HCT116 (cell line): Measurements from ENCODE around the gene MTUS2. TPM values are rescaled to one million over a fixed set of nuclear protein-coding genes. Genes with fewer than 3 reads are reported as not detected.
A peak's percentile ranks its signal among the peaks of the same experiment; 100 is the strongest.

Experiments used
- ATAC-seq: fragments of 200-7000 bp; cut with Tn5 transposase; 2 replicates; pipeline ENCODE4 v1.9.1; 2020; ENCODE audit warnings: mild to moderate bottlenecking, moderate library complexity
- BruUV-seq: library from RNA; stranded (reverse); fragments of 400-500 nt; replicated peaks from 2 replicates; lab custom pipeline; 2021; lab: Mats Ljungman, UMichigan
- CTCF ChIA-PET: fragments of 300-600 bp; sonication (Branson Sonifier 250); formaldehyde crosslinking; loops from one replicate; lab custom pipeline; 2021; ENCODE audit warnings: antibody characterized with exemption; lab: Charles Lee
- POLR2A ChIA-PET: fragments of 300-600, 350-600 bp; sonication (Branson Sonifier 250); formaldehyde crosslinking; loops from one replicate; lab custom pipeline; 2021; ENCODE audit warnings: antibody characterized with exemption; lab: Charles Lee
- RAD21 ChIA-PET, 2 experiments: fragments of 300-600 bp; sonication (Branson Sonifier 250); formaldehyde crosslinking; loops; one replicate each; lab custom pipeline; 2023; ENCODE audit warnings: low total read pairs in 2 of 2; ENCODE audit not compliant: uncharacterized antibody in 2 of 2, unreplicated experiment in 2 of 2, low non-redundant PET in 1 of 2; lab: Charles Lee
- DNase-seq: peaks from one replicate; pipeline ENCODE4 v3.0.0-alpha.2; 2010; ENCODE audit warnings: low read depth, low spot score
- H2AFZ ChIP-seq: fragments of 200-600 bp; shearing (Covaris generic), sonication (generic); 2 replicates; pipeline ENCODE4 v1.6.1; 2017; ENCODE audit warnings: low read depth, mixed run types, mixed read lengths, antibody characterized with exemption, low read length; ENCODE audit not compliant: poor library complexity, severe bottlenecking
- H3K27ac ChIP-seq: 2 replicates; pipeline ENCODE4 v1.5.1; 2012; ENCODE audit warnings: low read depth, low read length
- H3K27me3 ChIP-seq: fragments of 200-600 bp; sonication (generic); 2 replicates; pipeline ENCODE4 v1.6.1; 2016; ENCODE audit warnings: mixed run types, low read length, mixed read lengths; ENCODE audit not compliant: insufficient read depth
- H3K36me3 ChIP-seq, 2 experiments: fragments of 200-500 bp in 1 of 2; fragments of 200-600 bp in 1 of 2; sonication (Bioruptor generic) in 1 of 2; sonication (generic) in 1 of 2; 2 replicates each; pipeline versions ENCODE4 v1.5.1 to v1.6.1; 2014 to 2016; ENCODE audit warnings: low read length in 2 of 2, inconsistent platforms in 1 of 2, mixed read lengths in 1 of 2, mixed run types in 1 of 2; ENCODE audit not compliant: insufficient read depth in 2 of 2, control insufficient read depth in 1 of 2
- H3K4me1 ChIP-seq, 2 experiments: fragments of 200-600 bp in 1 of 2; sonication (generic) in 1 of 2; 2 replicates each; pipeline versions ENCODE4 v1.5.1 to v1.6.1; 2012 to 2017; ENCODE audit warnings: low read length in 2 of 2, inconsistent platforms in 1 of 2, mild to moderate bottlenecking in 1 of 2, mixed read lengths in 1 of 2, mixed run types in 1 of 2, moderate library complexity in 1 of 2; ENCODE audit not compliant: insufficient read depth in 2 of 2, control insufficient read depth in 1 of 2
- H3K4me2 ChIP-seq: fragments of 200-600 bp; sonication (generic); 2 replicates; pipeline ENCODE4 v1.6.1; 2017; ENCODE audit warnings: mixed run types, low read length, mixed read lengths
- H3K4me3 ChIP-seq, 2 experiments: fragments of 200-600 bp in 1 of 2; sonication (generic) in 1 of 2; replicated peaks in 1 of 2; 2 replicates each; pipeline ENCODE4 v1.5.1; 2011 to 2016; ENCODE audit warnings: low read length in 2 of 2, control low read depth in 1 of 2, low read depth in 1 of 2, mild to moderate bottlenecking in 1 of 2, mixed read lengths in 1 of 2, mixed run types in 1 of 2
- H3K79me2 ChIP-seq: fragments of 200-600 bp; sonication (generic); 2 replicates; pipeline ENCODE4 v1.6.1; 2017; ENCODE audit warnings: mild to moderate bottlenecking, mixed run types, low read length, moderate library complexity, mixed read lengths; ENCODE audit not compliant: insufficient read depth
- H3K9ac ChIP-seq: fragments of 200-600 bp; sonication (generic); 2 replicates; pipeline ENCODE4 v1.6.1; 2016; ENCODE audit warnings: low read length, mixed read lengths
- H3K9me2 ChIP-seq: fragments of 200-600 bp; sonication (generic), shearing (Covaris generic); 2 replicates; pipeline ENCODE4 v1.6.1; 2017; ENCODE audit warnings: mixed run types, mild to moderate bottlenecking, moderate library complexity; ENCODE audit not compliant: insufficient read depth
- H3K9me3 ChIP-seq, 2 experiments: fragments of 200-500 bp in 1 of 2; fragments of 200-600 bp in 1 of 2; sonication (Bioruptor generic) in 1 of 2; sonication (generic) in 1 of 2; 2 replicates each; pipeline ENCODE4 v1.6.1; 2014 to 2017; ENCODE audit warnings: low read length in 2 of 2, mixed read lengths in 2 of 2, inconsistent platforms in 1 of 2, low read depth in 1 of 2, mild to moderate bottlenecking in 1 of 2, mixed run types in 1 of 2, moderate library complexity in 1 of 2; ENCODE audit not compliant: control insufficient read depth in 1 of 2, insufficient read depth in 1 of 2
- H4K20me1 ChIP-seq: fragments of 200-600 bp; sonication (generic), shearing (Covaris generic); 2 replicates; pipeline ENCODE4 v1.6.1; 2017; ENCODE audit warnings: mixed run types, mild to moderate bottlenecking, moderate library complexity; ENCODE audit not compliant: insufficient read depth
- ATF3 ChIP-seq: IDR thresholded peaks from 2 replicates; pipeline ENCODE4 v1.6.1; 2012
- CBX3 ChIP-seq: IDR thresholded peaks from 2 replicates; pipeline ENCODE4 v1.6.1; 2012; ENCODE audit warnings: low read depth
- CTCF ChIP-seq, 3 experiments: fragments of 200-600 bp in 1 of 3; sonication (generic) in 1 of 3; IDR thresholded peaks in 2 of 3; conservative IDR thresholded peaks in 1 of 3; 2 replicates each; pipeline ENCODE4 v1.5.1; 2012 to 2017; ENCODE audit warnings: low read depth in 2 of 3, low read length in 2 of 3, antibody characterized with exemption in 1 of 3, borderline replicate concordance in 1 of 3, control low read depth in 1 of 3, mild to moderate bottlenecking in 1 of 3, mixed read lengths in 1 of 3, mixed run types in 1 of 3, moderate library complexity in 1 of 3; ENCODE audit not compliant: insufficient read depth in 1 of 3
- EZH2 ChIP-seq: fragments of 200-600 bp; sonication (generic); IDR thresholded peaks from 2 replicates; pipeline ENCODE4 v1.6.1; 2017; ENCODE audit warnings: antibody characterized with exemption, mixed run types
- FOSL1 ChIP-seq: IDR thresholded peaks from 2 replicates; pipeline ENCODE4 v1.6.1; 2012; ENCODE audit warnings: low read depth
- JUND ChIP-seq: IDR thresholded peaks from 2 replicates; pipeline ENCODE4 v1.6.1; 2012
- MAX ChIP-seq: IDR thresholded peaks from 2 replicates; pipeline ENCODE4 v1.6.1; 2012
- POLR2A ChIP-seq: IDR thresholded peaks from 2 replicates; pipeline ENCODE4 v1.7.0; 2011; ENCODE audit warnings: borderline replicate concordance; ENCODE audit not compliant: insufficient read depth, insufficient read length; ENCODE audit errors: extremely low read depth
- RAD21 ChIP-seq: IDR thresholded peaks from 2 replicates; pipeline ENCODE4 v1.6.1; 2012; ENCODE audit warnings: low read depth, mild to moderate bottlenecking
- REST ChIP-seq: IDR thresholded peaks from 2 replicates; pipeline ENCODE4 v1.6.1; 2012; ENCODE audit warnings: low read depth
- SIN3A ChIP-seq: IDR thresholded peaks from 2 replicates; pipeline ENCODE4 v1.6.1; 2012; ENCODE audit warnings: low read depth
- SP1 ChIP-seq: IDR thresholded peaks from 2 replicates; pipeline ENCODE4 v1.6.1; 2012; ENCODE audit warnings: low read depth
- SRF ChIP-seq: IDR thresholded peaks from 2 replicates; pipeline ENCODE4 v1.6.1; 2012; ENCODE audit warnings: low read depth
- YY1 ChIP-seq: IDR thresholded peaks from 2 replicates; pipeline ENCODE4 v1.6.1; 2011; ENCODE audit warnings: low read length, low read depth, moderate library complexity, mild to moderate bottlenecking; ENCODE audit not compliant: insufficient replicate concordance; ENCODE audit errors: extremely low read depth
- ZBTB33 ChIP-seq: IDR thresholded peaks from 2 replicates; pipeline ENCODE4 v1.6.1; 2011; ENCODE audit warnings: mild to moderate bottlenecking, low read length, moderate library complexity; ENCODE audit not compliant: insufficient replicate concordance; ENCODE audit errors: extremely low read depth
- ZFX ChIP-seq: fragments of 450-650 bp; IDR thresholded peaks from 2 replicates; pipeline ENCODE4 v1.6.1; 2017
- ZNF274 ChIP-seq: fragments of 200-500 bp; sonication (Bioruptor generic); IDR thresholded peaks from 2 replicates; pipeline ENCODE4 v1.6.1; 2014; ENCODE audit warnings: mild to moderate bottlenecking, low read depth, low read length, inconsistent platforms
- intact Hi-C: fragments of 100-400 bp; cut with micrococcal nuclease; formaldehyde crosslinking; loops from 2 replicates; pipeline ENCODE4 v1.10.0; 2022
- total RNA-seq: library from RNA; stranded (reverse); gene quantifications from one replicate; pipeline ENCODE4 v1.2.1, GENCODE V29; 2021; ENCODE audit not compliant: unreplicated experiment

Gene MTUS2
- total RNA-seq, 1 experiment from 2014 or later = 0.02 TPM

- no peak for TF ChIP-seq ZBTB33
- no peak for TF ChIP-seq SP1
- TF ChIP-seq ZNF274 = no peak
- no peak for TF ChIP-seq MAX
- no peak for TF ChIP-seq EZH2
- TF ChIP-seq POLR2A = no peak
- no peak for TF ChIP-seq CBX3
Measured at GRCh38 chr13:29453617-29454011, 633.5 kb downstream of the MTUS2 start (continued).

GRCh38 chr13:29454931-29455481, 634.9 kb downstream of the MTUS2 start:
- ChIA-PET RAD21 (no interaction called here), POLR2A (no interaction called here), CTCF (interaction anchor here (1.0 to 3.3 kb wide), 5 partner anchors 10 to 18 kb away, joined by 3 to 26 read pairs (median 3); no protein-coding TSS in a partner anchor)
- peak overlapping the region; percentile 73 for H2AFZ ChIP-seq
- H3K27ac ChIP-seq = no peak overlapping the region
- no peak overlapping the region for H3K9ac ChIP-seq
- H3K9me2 ChIP-seq = no peaks in the 10 kb centered on the region
- ATAC-seq (peak; percentile 95), DNase-seq (peak; percentile 24)
- H3K79me2 ChIP-seq = no peaks in the 10 kb centered on the region
- peaks cover 6% of the 10 kb centered on the region; the same call in 1 of the 2 replicates for H3K27me3 ChIP-seq
- H3K36me3 ChIP-seq = no peaks in the 10 kb centered on the region
- intact Hi-C loops = no loop called here
- peak overlapping the region; percentile 47 for H3K4me2 ChIP-seq
- H3K9me3 ChIP-seq = no peaks in the 10 kb centered on the region
- H4K20me1 ChIP-seq = no peaks in the 10 kb centered on the region
- H3K4me1 ChIP-seq = peaks cover 10 to 17% of the 10 kb centered on the region in 2 experiments
- BruUV-seq = no TSS peak
- H3K4me3 ChIP-seq = no peak overlapping the region
- TF ChIP-seq FOSL1 (no peak), SIN3A (no peak), ZNF274 (no peak), CTCF (IDR thresholded peaks at IDR 0.05 in 2 of 3, conservative IDR thresholded peaks at IDR 0.05 in 1 of 3; ENCODE audit: borderline replicate concordance in 1 of 3, insufficient read depth in 1 of 3, low read depth in 2 of 3, low read length in 2 of 3) (peak; percentile 28 to 76 (median 67); a peak in 5 of 6 replicates), REST (no peak), CBX3 (no peak), RAD21 (peak; percentile 24; the same call in 1 of the 2 replicates), EZH2 (no peak), SRF (no peak), ZFX (no peak), POLR2A (no peak), ATF3 (no peak), JUND (0 out of 2 replicates have a peak, but pooled peaks have one; percentile 19), YY1 (no peak)
